Smooth muscle cell (in vitro differentiated cells): ENCODE data around the gene LMTK2. TPM values are rescaled to one million over a fixed set of nuclear protein-coding genes. Genes with fewer than 3 reads are reported as not detected.

Experiments used
- DNase-seq: peaks from one replicate; lab custom pipeline; 2025; ENCODE audit not compliant: unreplicated experiment; lab: John Stamatoyannopoulos, UW
- H2AFZ ChIP-seq: fragments of 200-600 bp; sonication (generic); 2 replicates; pipeline ENCODE4 v1.6.0; 2016; ENCODE audit warnings: antibody characterized with exemption, low read depth, mild to moderate bottlenecking
- H3F3A ChIP-seq: fragments of 200-600 bp; sonication (generic); 2 replicates; pipeline ENCODE4 v1.6.0; 2017; ENCODE audit warnings: antibody characterized with exemption, low read depth
- H3K27ac ChIP-seq: fragments of 200-600 bp; sonication (generic); 2 replicates; pipeline ENCODE4 v1.5.1; 2016; ENCODE audit warnings: low read depth, mild to moderate bottlenecking
- H3K27me3 ChIP-seq: fragments of 200-600 bp; sonication (generic); 2 replicates; pipeline ENCODE4 v1.6.1; 2016; ENCODE audit warnings: low read depth, mild to moderate bottlenecking
- H3K36me3 ChIP-seq: fragments of 200-600 bp; sonication (generic); 2 replicates; pipeline ENCODE4 v1.5.1; 2016; ENCODE audit warnings: low read depth
- H3K4me1 ChIP-seq: fragments of 200-600 bp; sonication (generic); 2 replicates; pipeline ENCODE4 v1.5.1; 2016; ENCODE audit warnings: low read depth
- H3K4me2 ChIP-seq: fragments of 200-600 bp; sonication (generic); 2 replicates; pipeline ENCODE4 v1.6.0; 2016; ENCODE audit warnings: mild to moderate bottlenecking
- H3K4me3 ChIP-seq: fragments of 200-600 bp; sonication (generic); 2 replicates; pipeline ENCODE4 v1.5.1; 2016; ENCODE audit warnings: mild to moderate bottlenecking
- H3K79me2 ChIP-seq: fragments of 200-600 bp; sonication (generic); 2 replicates; pipeline ENCODE4 v1.6.0; 2016; ENCODE audit warnings: low read depth, mild to moderate bottlenecking
- H3K9ac ChIP-seq: fragments of 200-600 bp; sonication (generic); 2 replicates; pipeline ENCODE4 v1.6.0; 2016; ENCODE audit warnings: low read depth
- H3K9me3 ChIP-seq: fragments of 200-600 bp; sonication (generic); replicated peaks from 2 replicates; pipeline ENCODE4 v1.5.1; 2016; ENCODE audit warnings: low read depth
- H4K20me1 ChIP-seq: fragments of 200-600 bp; sonication (generic); 2 replicates; pipeline ENCODE4 v1.6.0; 2016; ENCODE audit warnings: low read depth
- WGBS: methylation state at CpG from one replicate; pipeline ENCODE4 v1.1.7; 2016; ENCODE audit warnings: low lambda C conversion rate; 5-methylcytosine and 5-hydroxymethylcytosine counted together
- polyA plus RNA-seq: library from polyadenylated mRNA; unstranded; fragments of >200 nt; fragmentation: Nextera tagmentation; extraction: Ambion mirVana; gene quantifications from 2 replicates; pipeline ENCODE4 v1.2.1, GENCODE V29; 2016
- total RNA-seq: library from RNA; depleted of rRNA; stranded (reverse); fragments of >200 nt; gene quantifications from 2 replicates; pipeline ENCODE4 v1.2.3, GENCODE V29; 2014
- TF ChIP-seq, protein P1 (sequence below): fragments of 200-600 bp; sonication (generic); IDR thresholded peaks from 2 replicates; pipeline ENCODE4 v1.5.1; 2017; ENCODE audit warnings: borderline replicate concordance, mild to moderate bottlenecking, antibody characterized with exemption; ENCODE audit not compliant: insufficient read depth, poor library complexity, severe bottlenecking

LMTK2 gene
- total and polyA plus RNA-seq, 2 experiments from 2014 or later = 3.0 to 8.7 TPM

DNA sequence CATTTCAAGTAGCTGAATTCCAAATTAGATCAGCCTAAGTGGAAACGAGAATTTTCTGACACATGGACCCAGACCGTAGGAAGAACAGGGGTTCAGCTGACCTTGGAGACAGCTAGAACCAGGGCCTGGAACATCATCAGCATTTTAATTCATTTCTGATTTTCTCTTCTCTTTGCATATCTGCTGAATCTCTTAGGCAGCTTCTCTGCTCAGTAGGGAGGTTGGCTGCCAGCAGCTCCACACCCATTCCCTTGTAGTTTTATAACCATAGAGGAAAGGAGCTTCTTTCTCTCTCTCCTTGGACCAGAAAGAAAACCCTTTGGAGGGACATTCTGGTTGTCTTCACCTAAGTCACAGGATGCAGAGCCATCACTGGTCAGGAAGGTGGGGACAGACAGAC is 36.0 kb downstream of the LMTK2 start:
- DNase-seq = no peak
- Histone ChIP-seq H3K4me2 (no peak overlapping the region), H3K36me3 (peaks cover 5% of the 10 kb centered on the region), H3K27me3 (no peaks in the 10 kb centered on the region), H3K9me3 (no peaks in the 10 kb centered on the region), H2AFZ (no peak overlapping the region), H3K4me1 (no peaks in the 10 kb centered on the region), H3F3A (no peaks in the 10 kb centered on the region), H4K20me1 (peaks cover 7% of the 10 kb centered on the region), H3K4me3 (no peak overlapping the region), H3K27ac (no peak overlapping the region), H3K79me2 (no peaks in the 10 kb centered on the region), H3K9ac (no peak overlapping the region)
- 96% methylated on average over 2 of the region's 2 CpGs for WGBS
- TF ChIP-seq, protein P1, sequence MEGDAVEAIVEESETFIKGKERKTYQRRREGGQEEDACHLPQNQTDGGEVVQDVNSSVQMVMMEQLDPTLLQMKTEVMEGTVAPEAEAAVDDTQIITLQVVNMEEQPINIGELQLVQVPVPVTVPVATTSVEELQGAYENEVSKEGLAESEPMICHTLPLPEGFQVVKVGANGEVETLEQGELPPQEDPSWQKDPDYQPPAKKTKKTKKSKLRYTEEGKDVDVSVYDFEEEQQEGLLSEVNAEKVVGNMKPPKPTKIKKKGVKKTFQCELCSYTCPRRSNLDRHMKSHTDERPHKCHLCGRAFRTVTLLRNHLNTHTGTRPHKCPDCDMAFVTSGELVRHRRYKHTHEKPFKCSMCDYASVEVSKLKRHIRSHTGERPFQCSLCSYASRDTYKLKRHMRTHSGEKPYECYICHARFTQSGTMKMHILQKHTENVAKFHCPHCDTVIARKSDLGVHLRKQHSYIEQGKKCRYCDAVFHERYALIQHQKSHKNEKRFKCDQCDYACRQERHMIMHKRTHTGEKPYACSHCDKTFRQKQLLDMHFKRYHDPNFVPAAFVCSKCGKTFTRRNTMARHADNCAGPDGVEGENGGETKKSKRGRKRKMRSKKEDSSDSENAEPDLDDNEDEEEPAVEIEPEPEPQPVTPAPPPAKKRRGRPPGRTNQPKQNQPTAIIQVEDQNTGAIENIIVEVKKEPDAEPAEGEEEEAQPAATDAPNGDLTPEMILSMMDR = no peak

- Histone ChIP-seq H3K4me3 (no peak overlapping the region), H2AFZ (no peak overlapping the region), H3F3A (no peaks in the 10 kb centered on the region), H3K4me1 (peaks cover 5% of the 10 kb centered on the region), H3K4me2 (no peak overlapping the region), H3K9me3 (no peaks in the 10 kb centered on the region), H3K9ac (no peak overlapping the region), H3K27ac (no peak overlapping the region), H3K36me3 (peaks cover 5% of the 10 kb centered on the region), H3K79me2 (no peaks in the 10 kb centered on the region), H3K27me3 (no peaks in the 10 kb centered on the region), H4K20me1 (peaks cover 7% of the 10 kb centered on the region)
- DNase-seq = no peak
- 93% methylated on average over 5 of the region's 5 CpGs for WGBS
- TF ChIP-seq, protein P1 = no peak
Measured at GRCh38 chr7:98148607-98149006, 41.9 kb downstream of the LMTK2 start.

- H2AFZ ChIP-seq = no peak overlapping the region
- no peak for DNase-seq
- WGBS = 97% methylated on average over 6 of the region's 6 CpGs
- H3F3A ChIP-seq = no peaks in the 10 kb centered on the region
- H3K79me2 ChIP-seq = no peaks in the 10 kb centered on the region
- H3K27me3 ChIP-seq = no peaks in the 10 kb centered on the region
- no peak overlapping the region for H3K27ac ChIP-seq
- peaks cover 5% of the 10 kb centered on the region for H3K4me1 ChIP-seq
- H3K36me3 ChIP-seq = peaks cover 5% of the 10 kb centered on the region
- peaks cover 7% of the 10 kb centered on the region for H4K20me1 ChIP-seq
- no peak overlapping the region for H3K9ac ChIP-seq
- no peak overlapping the region for H3K4me3 ChIP-seq
- TF ChIP-seq, protein P1 = no peak
- H3K9me3 ChIP-seq = no peaks in the 10 kb centered on the region
- H3K4me2 ChIP-seq = no peak overlapping the region
Measured at GRCh38 chr7:98149116-98149692, 42.5 kb downstream of the LMTK2 start.

- Histone ChIP-seq H3K9ac (no peak overlapping the region), H3K36me3 (peaks cover 9% of the 10 kb centered on the region), H4K20me1 (peaks cover 5% of the 10 kb centered on the region), H3K4me2 (no peak overlapping the region), H2AFZ (no peak overlapping the region), H3F3A (no peaks in the 10 kb centered on the region), H3K27ac (no peak overlapping the region), H3K27me3 (no peaks in the 10 kb centered on the region), H3K79me2 (no peaks in the 10 kb centered on the region), H3K9me3 (no peaks in the 10 kb centered on the region), H3K4me1 (peaks cover 5% of the 10 kb centered on the region), H3K4me3 (no peak overlapping the region)
- TF ChIP-seq, protein P1 = no peak
- no peak for DNase-seq
- WGBS = 96% methylated on average over 5 of the region's 5 CpGs
Measured at GRCh38 chr7:98151884-98152283, 45.2 kb downstream of the LMTK2 start.
